HepG2 (cell line): ENCODE measurements around the gene KRTAP5-6. TPM values are rescaled to one million over a fixed set of nuclear protein-coding genes. Genes with fewer than 3 reads are reported as not detected.

Experiments
- IKZF5 ChIP-seq: IDR thresholded peaks from 2 replicates; pipeline ENCODE4 v1.6.1; 2018; ENCODE audit warnings: missing genetic modification reagents, mild to moderate bottlenecking, missing compliant biosample characterization
- KDM6A ChIP-seq: IDR thresholded peaks from 2 replicates; pipeline ENCODE4 v1.6.1; 2016; ENCODE audit warnings: low read depth
- MAF1 ChIP-seq: sonication (generic); formaldehyde crosslinking; IDR thresholded peaks from 2 replicates; pipeline ENCODE4 v1.5.0; 2020; ENCODE audit warnings: missing genetic modification reagents, borderline replicate concordance
- MAX ChIP-seq: IDR thresholded peaks from 2 replicates; pipeline ENCODE4 v1.6.1; 2012; ENCODE audit warnings: inconsistent platforms
- NCOR1 ChIP-seq: fragments of 200-600 bp; sonication (generic); IDR thresholded peaks from 2 replicates; pipeline ENCODE4 v1.7.0; 2017; ENCODE audit warnings: antibody characterized with exemption, low read length, borderline replicate concordance
- NR2F2 ChIP-seq: IDR thresholded peaks from 2 replicates; pipeline ENCODE4 v1.6.1; 2012; ENCODE audit warnings: low read depth, inconsistent platforms, borderline replicate concordance
- NRL ChIP-seq: sonication (generic); formaldehyde crosslinking; IDR thresholded peaks from 2 replicates; pipeline ENCODE4 v1.5.0; 2020; ENCODE audit warnings: missing genetic modification reagents, mild to moderate bottlenecking, moderate library complexity, borderline replicate concordance
- PAWR ChIP-seq: sonication (generic); formaldehyde crosslinking; IDR thresholded peaks from 2 replicates; pipeline ENCODE4 v1.4.0; 2020; ENCODE audit warnings: missing genetic modification reagents, mild to moderate bottlenecking, borderline replicate concordance
- PITX1 ChIP-seq: sonication (generic); formaldehyde crosslinking; IDR thresholded peaks from 2 replicates; pipeline ENCODE4 v1.5.1; 2020; ENCODE audit warnings: mild to moderate bottlenecking, missing genetic modification reagents
- RARA ChIP-seq: IDR thresholded peaks from 2 replicates; pipeline ENCODE4 v1.6.1; 2016; ENCODE audit warnings: missing genetic modification reagents, missing compliant biosample characterization
- SMYD3 ChIP-seq: sonication (generic); formaldehyde crosslinking; IDR thresholded peaks from 2 replicates; pipeline ENCODE4 v1.8.1; 2023; ENCODE audit warnings: mild to moderate bottlenecking, missing genetic modification reagents
- TBX2 ChIP-seq: sonication (generic); formaldehyde crosslinking; IDR thresholded peaks from 2 replicates; pipeline ENCODE4 v1.5.0; 2020; ENCODE audit warnings: missing genetic modification reagents, mild to moderate bottlenecking, borderline replicate concordance
- TCF7 ChIP-seq: sonication (generic); IDR thresholded peaks from 2 replicates; pipeline ENCODE4 v1.6.1; 2016; ENCODE audit warnings: antibody characterized with exemption, low read depth
- TCF7L2 ChIP-seq: IDR thresholded peaks from 2 replicates; pipeline ENCODE4 v1.6.1; 2011; ENCODE audit warnings: mild to moderate bottlenecking, low read depth, low read length, moderate library complexity
- ZBTB1 ChIP-seq: sonication (generic); formaldehyde crosslinking; IDR thresholded peaks from 2 replicates; pipeline ENCODE4 v1.4.0; 2020; ENCODE audit warnings: missing genetic modification reagents, borderline replicate concordance
- ZBTB3 ChIP-seq: sonication (generic); formaldehyde crosslinking; IDR thresholded peaks from 2 replicates; pipeline ENCODE4 v1.4.0; 2020; ENCODE audit warnings: low read depth, mild to moderate bottlenecking, moderate library complexity, missing genetic modification reagents, borderline replicate concordance
- ZBTB49 ChIP-seq: sonication (generic); formaldehyde crosslinking; IDR thresholded peaks from 2 replicates; pipeline ENCODE4 v1.4.0; 2020; ENCODE audit warnings: missing genetic modification reagents, borderline replicate concordance
- ZFP1 ChIP-seq: IDR thresholded peaks from 2 replicates; pipeline ENCODE4 v1.6.1; 2016
- ZFY ChIP-seq: sonication (generic); formaldehyde crosslinking; IDR thresholded peaks from 2 replicates; pipeline ENCODE4 v1.4.0; 2020; ENCODE audit warnings: missing genetic modification reagents
- ZNF547 ChIP-seq: sonication (generic); formaldehyde crosslinking; IDR thresholded peaks from 2 replicates; pipeline ENCODE4 v1.5.1; 2020; ENCODE audit warnings: mild to moderate bottlenecking, missing genetic modification reagents
- ZNF552 ChIP-seq: sonication (generic); formaldehyde crosslinking; IDR thresholded peaks from 2 replicates; pipeline ENCODE4 v1.9.0; 2022; ENCODE audit warnings: missing genetic modification reagents, mild to moderate bottlenecking, borderline replicate concordance
- ZNF672 ChIP-seq: sonication (generic); formaldehyde crosslinking; IDR thresholded peaks from 2 replicates; pipeline ENCODE4 v1.8.1; 2022; ENCODE audit warnings: missing genetic modification reagents
- ZNF749 ChIP-seq: sonication (generic); formaldehyde crosslinking; IDR thresholded peaks from 2 replicates; pipeline ENCODE4 v1.8.0; 2022; ENCODE audit warnings: mild to moderate bottlenecking, missing genetic modification reagents, moderate library complexity, borderline replicate concordance
- ZSCAN20 ChIP-seq: sonication (generic); formaldehyde crosslinking; IDR thresholded peaks from 2 replicates; pipeline ENCODE4 v1.4.0; 2020; ENCODE audit warnings: missing genetic modification reagents, mild to moderate bottlenecking, borderline replicate concordance
- ZSCAN21 ChIP-seq: sonication (generic); formaldehyde crosslinking; IDR thresholded peaks from 2 replicates; pipeline ENCODE4 v1.8.0; 2022; ENCODE audit warnings: mild to moderate bottlenecking, missing genetic modification reagents, moderate library complexity, borderline replicate concordance
- ZSCAN29 ChIP-seq: sonication (generic); formaldehyde crosslinking; conservative IDR thresholded peaks from 2 replicates; pipeline ENCODE4 v1.4.0; 2020; ENCODE audit warnings: mild to moderate bottlenecking, missing genetic modification reagents
- polyA plus RNA-seq, 8 experiments: library from polyadenylated mRNA; depleted of rRNA in 3 of 8; stranded (reverse) in 7 of 8; unstranded in 1 of 8; fragments of >200 nt; fragmentation: Illumina TruSeq in 4 of 8; extraction: Trizol in 4 of 8; gene quantifications; 2 replicates each; pipeline versions ENCODE4 v1.2.1 to v1.2.3, GENCODE V29; 2011 to 2016; ENCODE audit warnings: low read depth in 4 of 8, missing spikeins in 1 of 8, mixed read lengths in 1 of 8; ENCODE audit not compliant: insufficient read depth in 1 of 8
- total RNA-seq, 5 experiments: library from RNA; depleted of rRNA; stranded (reverse); fragments of >200 nt; fragmentation: Illumina TruSeq; extraction: Trizol; gene quantifications; 2 replicates each; pipeline ENCODE4 v1.2.3, GENCODE V29; 2016; ENCODE audit warnings: low read depth in 1 of 5

The KRTAP5-6 gene
- total and polyA plus RNA-seq, 2 of the 13 experiments (the other 11 are each of a cell fraction or from before 2014, with no cell fraction given): not detected

- TF ChIP-seq MAX (peak; percentile 73), SMYD3 (CRISPR knock-in tag) (no peak), ZBTB49 (CRISPR knock-in tag) (no peak), IKZF5 (peak; percentile 66; the same call in 1 of the 2 replicates), NRL (0 out of 2 replicates have a peak, but pooled peaks have one; percentile 84), KDM6A (CRISPR knock-in tag) (0 out of 2 replicates have a peak, but pooled peaks have one; percentile 48), TBX2 (CRISPR knock-in tag) (peak; percentile 75), ZSCAN21 (CRISPR knock-in tag) (peak; percentile 69; the same call in 1 of the 2 replicates), TCF7 (peak; percentile 39; the same call in 1 of the 2 replicates), ZSCAN20 (CRISPR knock-in tag) (no peak), ZBTB3 (CRISPR knock-in tag) (no peak), ZNF749 (CRISPR knock-in tag) (no peak), RARA (peak; percentile 87), ZBTB1 (no peak), PAWR (CRISPR knock-in tag) (no peak), ZFY (peak; percentile 71), ZNF547 (CRISPR knock-in tag) (peak; percentile 36; the same call in 1 of the 2 replicates), ZNF672 (CRISPR knock-in tag) (no peak), PITX1 (CRISPR knock-in tag) (peak; percentile 81), NCOR1 (no peak), NR2F2 (peak; percentile 58; the same call in 1 of the 2 replicates), ZFP1 (CRISPR knock-in tag) (no peak), MAF1 (CRISPR knock-in tag) (no peak), ZNF552 (CRISPR knock-in tag) (0 out of 2 replicates have a peak, but pooled peaks have one; percentile 58), ZSCAN29 (0 out of 2 replicates have a peak, but pooled peaks have one; percentile 72), TCF7L2 (no peak)
Measured at GRCh38 chr11:1654388-1655167, 42.4 kb upstream of the KRTAP5-6 start (continued).
